NCI-H2081 (cell line): ENCODE results near the gene RMRP.

Experiments used
- DNase-seq, 2 experiments: peaks; one replicate each; lab custom pipeline; 2025; lab: John Stamatoyannopoulos, UW

Gene RMRP

DNA sequence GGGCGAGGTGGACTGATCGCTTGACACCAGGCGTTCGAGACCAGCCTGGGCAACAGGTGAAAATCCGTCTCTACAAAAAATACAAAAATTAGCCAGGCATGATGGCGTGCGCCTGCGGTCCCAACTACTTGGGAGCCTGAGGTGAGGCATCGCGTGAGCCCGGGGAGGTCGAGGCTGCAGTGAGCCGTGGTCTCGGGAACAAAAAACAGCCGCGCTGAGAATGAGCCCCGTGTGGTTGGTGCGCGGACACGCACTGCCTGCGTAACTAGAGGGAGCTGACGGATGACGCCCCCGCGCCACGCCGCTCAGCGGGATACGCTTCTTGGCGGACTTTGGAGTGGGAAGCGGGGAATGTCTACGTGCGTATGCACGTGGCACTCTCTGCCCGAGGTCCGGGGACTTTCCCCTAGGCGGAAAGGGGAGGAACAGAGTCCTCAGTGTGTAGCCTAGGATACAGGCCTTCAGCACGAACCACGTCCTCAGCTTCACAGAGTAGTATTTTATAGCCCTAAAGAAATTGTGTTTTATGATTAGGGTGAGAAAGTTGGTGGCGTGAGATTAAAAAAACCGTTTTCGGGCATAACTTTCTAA, at the start of gene RMRP:
Gene RMRP, minus strand, starts transcription at position 474 of the 591 bp plus-strand sequence.
- DNase-seq: peak; percentile 99 to 100

DNA sequence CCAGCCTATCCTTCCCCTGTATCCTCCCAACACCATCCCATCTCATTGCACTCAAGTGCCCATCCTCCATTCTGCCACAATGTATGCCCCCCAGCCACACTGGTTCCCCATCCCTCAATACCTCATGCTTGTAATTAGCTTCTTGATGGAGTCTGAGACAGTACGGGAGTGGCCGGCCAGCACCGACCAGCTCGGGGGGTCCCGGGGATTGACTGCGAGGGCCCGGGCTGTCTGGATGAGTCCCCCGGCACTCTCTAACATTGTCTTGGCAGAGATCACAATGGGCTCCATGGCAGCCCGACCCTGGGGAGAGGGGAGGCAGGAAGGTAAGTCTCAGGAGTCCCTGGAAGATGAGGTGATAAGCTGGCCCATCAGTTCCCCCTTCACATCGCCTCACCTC, 49.1 kb upstream of the RMRP start:
- no peak for DNase-seq

DNA sequence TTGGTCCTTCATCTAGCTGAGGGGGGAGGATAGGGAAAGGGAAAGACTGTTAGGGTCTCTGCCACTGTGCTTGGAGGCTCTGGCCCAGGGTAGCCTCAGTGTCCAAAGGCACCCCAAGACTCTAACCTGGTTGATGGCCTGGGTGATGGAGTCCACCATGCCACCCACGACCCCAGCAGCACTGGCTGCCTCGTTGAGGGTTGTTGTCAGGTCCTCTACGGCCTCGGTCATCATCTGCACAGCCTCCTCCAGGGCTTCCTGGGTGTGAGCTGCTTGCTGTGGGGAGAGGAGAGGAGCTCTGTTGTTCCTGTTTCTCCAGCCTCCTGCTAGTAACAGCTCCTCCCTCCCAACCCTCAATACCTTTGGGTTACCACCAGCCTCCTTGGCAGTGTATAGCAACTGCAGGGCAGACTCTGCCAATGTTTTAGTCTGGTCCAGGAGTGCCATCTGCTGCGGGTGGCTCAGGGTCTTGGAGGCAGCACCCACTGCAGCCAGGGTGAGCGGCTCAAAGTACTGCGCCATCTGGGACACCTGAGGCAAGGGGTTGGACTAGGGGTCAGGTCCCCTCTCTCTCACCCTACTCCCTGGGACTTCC, 48.1 kb upstream of the RMRP start:
- DNase-seq: no peak

GRCh38 chr9:35705372-35705771, 47.6 kb upstream of the RMRP start:
- DNase-seq: no peak

DNA sequence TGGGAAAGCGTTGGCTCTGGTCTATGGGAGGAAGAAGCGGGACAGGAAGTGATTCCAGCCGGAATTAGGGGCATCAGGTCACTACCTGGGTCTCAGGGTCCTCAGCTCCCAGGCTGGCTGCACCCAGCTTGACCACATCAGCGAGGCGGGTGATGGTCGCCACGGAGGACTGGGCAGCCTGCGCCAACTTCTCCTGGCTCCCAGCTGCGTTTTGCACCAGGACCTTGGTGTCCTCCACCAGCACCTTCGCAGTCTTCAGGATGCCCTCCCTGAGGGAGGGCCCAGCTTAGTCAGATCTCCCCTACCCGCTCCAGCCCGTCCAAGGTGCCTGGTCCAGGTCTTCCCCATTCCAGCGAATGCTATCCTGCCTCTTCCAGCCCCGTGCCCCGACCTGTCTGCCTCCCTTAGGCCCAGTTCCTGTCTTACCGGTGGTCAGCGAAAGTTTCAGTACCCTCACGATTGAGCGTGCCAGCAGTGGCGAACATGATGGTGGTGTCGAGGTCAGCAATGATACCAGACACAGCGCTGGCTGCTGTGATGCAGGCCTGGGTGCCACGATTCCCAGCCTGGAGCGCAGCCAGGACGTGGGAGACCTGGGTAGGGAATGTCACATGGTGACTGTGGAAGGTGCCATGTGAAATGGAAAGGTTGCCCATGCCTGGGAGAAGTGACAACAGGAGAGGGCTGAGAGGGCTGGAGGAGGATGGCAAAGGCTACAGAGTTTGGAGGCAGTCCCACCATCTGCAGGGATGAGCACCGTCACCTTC, 46.3 kb upstream of the RMRP start:
- DNase-seq: no peak

DNA sequence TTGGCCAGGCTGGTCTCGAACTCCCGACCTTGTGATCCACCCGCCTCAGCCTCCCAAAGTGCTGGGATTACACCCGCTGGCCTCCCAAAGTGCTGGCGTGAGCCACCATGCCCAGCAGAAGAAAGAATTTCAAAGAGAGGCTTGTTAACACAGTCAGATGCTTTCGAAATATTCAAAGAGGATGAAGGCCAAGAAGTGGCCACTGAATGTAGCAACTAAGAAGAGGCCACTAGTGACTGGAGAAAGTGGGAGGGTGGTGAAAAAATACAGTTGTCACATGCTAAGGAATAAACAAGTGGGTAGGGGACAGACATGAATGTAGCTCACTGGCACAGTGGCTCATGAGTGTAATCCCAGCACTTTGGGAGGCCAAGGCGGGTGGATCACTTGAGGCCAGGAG, 44.9 kb upstream of the RMRP start:
- no peak for DNase-seq

DNA sequence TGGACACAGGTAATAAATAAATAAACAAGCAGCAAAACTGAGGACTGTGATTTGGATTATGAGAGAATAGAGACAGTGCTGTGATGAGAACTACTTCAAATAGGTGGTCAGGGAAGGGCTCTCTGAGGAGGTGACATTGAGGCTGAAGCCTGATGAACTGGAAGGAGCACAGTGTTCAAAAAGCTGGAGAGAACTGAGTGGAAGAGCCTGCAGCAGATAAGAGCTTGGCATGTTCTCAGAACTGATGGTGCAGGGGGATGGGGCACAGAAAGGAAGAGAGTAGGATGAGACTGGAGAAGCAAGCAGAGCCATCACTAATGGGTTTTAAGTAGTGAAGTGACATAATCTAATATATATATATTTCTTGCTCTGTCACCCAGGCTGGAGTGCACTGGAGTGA, 43.1 kb upstream of the RMRP start:
- DNase-seq: no peak

- DNase-seq: no peak
These were observed 42.2 kb upstream of the RMRP start for GRCh38 chr9:35700031-35700430.

- no peak for DNase-seq
These were observed 40.4 kb upstream of the RMRP start for GRCh38 chr9:35698231-35698630.

DNA sequence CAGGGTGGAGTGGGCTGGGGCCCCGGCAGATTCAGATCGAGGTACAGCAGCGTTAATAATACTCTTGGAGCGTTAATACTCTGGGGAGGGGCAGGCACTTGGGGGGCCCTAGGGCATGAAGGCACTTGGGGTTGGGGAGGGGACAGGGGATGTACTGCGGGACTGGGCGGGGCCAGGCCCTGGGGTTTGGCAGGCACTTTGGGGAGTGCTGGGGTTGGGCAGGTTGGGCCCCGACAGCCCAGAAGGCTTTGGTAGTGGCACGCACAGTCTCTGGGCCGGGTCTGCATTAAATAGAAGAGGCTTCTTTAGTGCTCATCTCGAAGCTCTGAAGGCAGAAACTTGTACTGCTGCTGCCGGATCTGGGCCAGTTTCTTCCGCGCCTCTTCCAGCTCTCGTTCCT, 39.7 kb upstream of the RMRP start:
- DNase-seq: no peak

GRCh38 chr9:35696520-35697215, 38.8 kb upstream of the RMRP start:
- peak; percentile 32 to 46 for DNase-seq

- no peak for DNase-seq
These were observed 38.2 kb upstream of the RMRP start for GRCh38 chr9:35695943-35696401.

GRCh38 chr9:35691757-35692301, 34.0 kb upstream of the RMRP start:
- DNase-seq: no peak

- DNase-seq: no peak
These were observed 33.5 kb upstream of the RMRP start for GRCh38 chr9:35691334-35691650.

GRCh38 chr9:35690614-35691333, 33.0 kb upstream of the RMRP start:
- DNase-seq: peak; percentile 43 to 61

GRCh38 chr9:35690294-35690613, 32.4 kb upstream of the RMRP start:
- no peak for DNase-seq

DNA sequence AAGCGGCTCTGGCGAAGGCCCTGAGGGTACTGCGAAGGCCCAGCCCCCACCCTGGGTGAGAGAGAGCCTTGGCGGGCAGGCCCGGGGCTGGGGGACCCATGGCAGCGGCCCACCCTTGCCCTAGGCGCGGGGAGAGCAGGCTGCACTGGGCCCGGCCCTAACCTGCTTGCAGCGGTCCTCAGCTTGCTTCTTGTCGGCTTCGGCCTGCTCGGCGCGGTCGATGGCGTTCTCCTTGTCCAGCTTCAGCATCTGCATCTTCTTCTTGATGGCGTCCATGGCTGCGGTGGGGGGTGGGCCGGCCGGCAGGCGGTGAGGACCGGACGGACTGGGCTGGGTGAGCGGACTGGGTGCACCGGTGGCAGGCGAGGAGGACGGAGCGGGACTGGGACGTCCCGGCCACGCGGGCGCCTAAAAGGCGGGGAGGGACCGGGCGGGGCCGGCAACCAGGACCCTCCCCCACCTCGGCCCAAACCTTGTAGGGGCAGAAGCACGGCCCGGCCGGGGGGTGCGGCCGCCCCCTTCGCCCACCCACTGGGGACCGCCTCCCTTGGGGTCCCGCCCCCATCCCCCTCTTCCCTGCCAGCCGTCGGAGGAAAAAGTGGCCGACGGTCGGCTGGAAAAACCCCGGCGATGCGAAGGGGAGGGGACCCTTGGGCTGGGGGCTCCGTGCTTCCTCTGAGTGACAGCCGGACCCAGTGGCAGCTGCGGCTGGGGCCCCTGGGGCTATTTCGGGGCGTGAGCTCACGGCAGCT, 31.9 kb upstream of the RMRP start, which contains the start of gene TPM2:
Gene TPM2, minus strand, starts transcription at position 384 of the 752 bp plus-strand sequence. Its CDS starts 108 bp downstream, at position 276.
- DNase-seq: no peak

GRCh38 chr9:35688558-35689541, 31.0 kb upstream of the RMRP start:
- DNase-seq: no peak

GRCh38 chr9:35687972-35688557, 30.2 kb upstream of the RMRP start:
- no peak for DNase-seq

DNA sequence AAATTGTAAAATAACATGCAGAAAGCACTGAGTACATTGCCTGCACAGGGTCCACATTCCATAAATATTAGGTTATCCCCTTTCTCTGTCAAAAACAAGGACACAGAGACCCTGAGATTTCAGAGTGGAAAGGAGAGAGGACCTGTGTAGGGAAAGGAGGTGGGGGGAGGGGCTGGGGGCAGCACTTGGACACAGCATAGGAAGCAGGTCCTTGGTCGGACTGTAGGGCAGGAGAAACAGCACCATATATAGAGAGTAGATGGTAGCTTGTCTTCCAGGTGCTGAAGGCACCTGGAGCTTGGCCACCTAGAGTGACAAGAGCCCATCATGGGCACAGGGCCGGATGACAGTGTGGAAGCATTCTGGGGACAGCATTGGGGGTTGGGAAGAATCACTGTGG, 29.5 kb upstream of the RMRP start:
- DNase-seq: no peak
